GM12872 (cell line): ENCODE data around the gene SCN8A.

ENCODE experiments used
- CTCF ChIP-seq: IDR thresholded peaks from 3 replicates; pipeline ENCODE4 v1.5.1; 2011; ENCODE audit warnings: low read depth, mild to moderate bottlenecking, low read length, moderate library complexity; ENCODE audit not compliant: insufficient read depth

SCN8A gene

GRCh38 chr12:51846271-51846691, 255.2 kb downstream of the SCN8A start:
- no peak for TF ChIP-seq CTCF

DNA sequence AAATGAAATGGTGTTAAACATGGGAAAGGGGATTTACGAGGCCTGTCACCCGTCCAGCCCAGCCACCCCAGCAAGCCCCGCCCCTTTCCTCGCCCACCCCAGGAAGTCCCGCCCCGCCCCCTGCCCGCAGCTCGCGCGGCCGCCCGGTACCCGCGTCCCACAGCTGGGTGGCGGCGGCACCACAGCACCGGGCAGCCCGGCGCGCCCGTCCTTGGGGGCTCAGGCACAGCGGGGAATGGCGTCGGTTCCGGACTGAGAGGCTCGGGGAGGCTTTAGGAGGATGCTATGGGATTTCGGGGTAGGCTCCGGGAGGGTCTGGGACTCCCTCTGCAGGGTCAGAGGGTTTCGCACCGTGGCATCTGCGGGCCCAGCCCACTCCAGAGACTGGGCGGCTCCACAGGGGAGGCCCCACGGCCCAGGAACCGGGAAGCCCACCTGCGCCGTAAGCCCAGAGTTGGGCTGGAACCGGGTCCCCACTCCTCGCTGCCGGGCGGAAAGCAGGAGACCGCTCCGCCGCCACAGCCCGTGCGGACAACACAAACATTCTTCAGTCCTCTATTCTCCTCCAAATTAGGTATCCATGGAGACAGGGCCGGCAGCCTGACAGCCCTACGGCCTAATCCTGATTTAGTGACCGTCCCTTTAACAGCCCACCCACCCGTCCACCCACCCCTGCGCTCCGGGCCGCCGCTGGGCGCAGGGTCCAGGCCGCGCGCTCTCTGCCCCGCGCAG, 256.0 kb downstream of the SCN8A start:
- no peak for TF ChIP-seq CTCF

DNA sequence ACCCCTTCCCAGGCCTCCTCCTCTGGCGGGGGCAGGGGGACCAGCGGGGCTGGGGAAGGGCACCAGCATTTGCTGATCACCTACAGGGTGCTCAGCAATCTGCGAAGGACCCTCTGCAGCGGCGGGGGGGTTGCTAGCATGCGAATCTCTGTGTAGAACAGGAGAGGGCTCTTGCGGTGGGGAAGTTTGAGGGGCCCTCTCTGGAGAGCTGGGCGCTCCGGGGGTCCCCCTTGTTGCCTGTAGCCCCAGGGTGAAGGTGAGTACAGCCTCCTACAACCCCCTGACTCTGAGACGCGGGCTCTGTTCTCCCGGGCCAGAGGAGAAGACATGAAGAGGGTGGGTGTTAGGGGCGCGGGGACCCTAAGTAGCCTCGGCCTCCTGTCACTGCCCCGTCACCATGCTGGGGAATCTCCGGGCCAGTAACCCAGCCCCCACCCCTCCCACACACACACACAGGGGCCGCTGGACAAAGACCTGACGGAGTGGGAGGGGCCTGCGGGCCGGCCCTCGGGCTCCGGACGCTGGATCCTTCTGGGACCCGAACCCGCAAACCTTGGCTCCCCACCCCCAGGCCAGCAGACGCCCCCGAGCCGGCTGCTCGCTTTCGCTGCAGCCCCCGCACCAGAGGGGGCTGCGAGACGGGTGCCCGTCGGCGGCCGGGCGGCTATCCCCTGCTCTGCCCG, 256.8 kb downstream of the SCN8A start:
- TF ChIP-seq CTCF = no peak

GRCh38 chr12:51848326-51848727, 257.3 kb downstream of the SCN8A start, which contains the start of gene FIGNL2:
Gene FIGNL2, minus strand, starts transcription at chr12:51848718. Its CDS starts 26,305 bp downstream, at chr12:51822413.
- no peak for TF ChIP-seq CTCF

GRCh38 chr12:51848841-51849735, 258.1 kb downstream of the SCN8A start:
- no peak for TF ChIP-seq CTCF

GRCh38 chr12:51850081-51850964, 259.3 kb downstream of the SCN8A start:
- no peak for TF ChIP-seq CTCF
